H9 (cell line): ENCODE data around the gene PANK2. TPM values are rescaled to one million over a fixed set of nuclear protein-coding genes. Genes with fewer than 3 reads are reported as not detected.
A peak's percentile ranks its signal among the peaks of the same experiment; 100 is the strongest.

ENCODE experiments used
- DNase-seq: peaks from one replicate; pipeline ENCODE4 v3.0.0-alpha.2; 2017
- H2AFZ ChIP-seq: one replicate; pipeline ENCODE4 v1.6.1; 2013; ENCODE audit warnings: mild to moderate bottlenecking, low read length, control low read depth, moderate library complexity
- H2AK5ac ChIP-seq: 2 replicates; pipeline ENCODE4 v1.6.1; 2013; ENCODE audit warnings: low read length, control low read depth, mixed read lengths; ENCODE audit not compliant: insufficient read length
- H2BK120ac ChIP-seq: one replicate; pipeline ENCODE4 v1.6.1; 2013; ENCODE audit warnings: low read depth, mild to moderate bottlenecking, low read length, control low read depth, inconsistent platforms; ENCODE audit not compliant: poor library complexity, severe bottlenecking
- H2BK12ac ChIP-seq: 2 replicates; pipeline ENCODE4 v1.6.1; 2013; ENCODE audit warnings: low read length, control low read depth, mixed read lengths, low read depth; ENCODE audit not compliant: insufficient read length
- H2BK15ac ChIP-seq: 2 replicates; pipeline ENCODE4 v1.6.1; 2013; ENCODE audit warnings: low read depth, low read length, control low read depth
- H2BK20ac ChIP-seq: one replicate; pipeline ENCODE4 v1.6.1; 2013; ENCODE audit warnings: low read depth, mild to moderate bottlenecking, low read length, control low read depth, inconsistent platforms; ENCODE audit not compliant: poor library complexity, severe bottlenecking
- H2BK5ac ChIP-seq: 2 replicates; pipeline ENCODE4 v1.6.1; 2013; ENCODE audit warnings: low read length, control low read depth, mixed read lengths; ENCODE audit not compliant: insufficient read length
- H3K14ac ChIP-seq: 2 replicates; pipeline ENCODE4 v1.6.1; 2013; ENCODE audit warnings: low read length, control low read depth; ENCODE audit not compliant: insufficient read depth
- H3K18ac ChIP-seq: 2 replicates; pipeline ENCODE4 v1.6.1; 2013; ENCODE audit warnings: low read depth, mild to moderate bottlenecking, mixed read lengths, low read length, control low read depth; ENCODE audit not compliant: insufficient read length
- H3K23ac ChIP-seq: 2 replicates; pipeline ENCODE4 v1.6.1; 2013; ENCODE audit warnings: low read length, control low read depth, mixed read lengths, low read depth; ENCODE audit not compliant: insufficient read length
- H3K23me2 ChIP-seq: 2 replicates; pipeline ENCODE4 v1.6.1; 2013; ENCODE audit warnings: low read depth, mild to moderate bottlenecking, mixed read lengths, low read length, control low read depth; ENCODE audit not compliant: insufficient read length, poor library complexity, severe bottlenecking
- H3K27ac ChIP-seq: 2 replicates; pipeline ENCODE4 v1.5.1; 2013; ENCODE audit warnings: low read length, control low read depth, mixed read lengths, low read depth; ENCODE audit not compliant: insufficient read length
- H3K27me3 ChIP-seq: 2 replicates; pipeline ENCODE4 v1.6.1; 2013; ENCODE audit warnings: low read length, control low read depth, inconsistent platforms; ENCODE audit not compliant: insufficient read depth
- H3K4ac ChIP-seq: 2 replicates; pipeline ENCODE4 v1.6.1; 2013; ENCODE audit warnings: low read depth, mild to moderate bottlenecking, control low read depth, inconsistent platforms, low read length, moderate library complexity
- H3K4me1 ChIP-seq: 2 replicates; pipeline ENCODE4 v1.6.1; 2013; ENCODE audit warnings: low read length, control low read depth, inconsistent platforms; ENCODE audit not compliant: insufficient read depth
- H3K4me2 ChIP-seq: 2 replicates; pipeline ENCODE4 v1.6.1; 2013; ENCODE audit warnings: low read length, control low read depth, mixed read lengths; ENCODE audit not compliant: insufficient read length, insufficient read depth
- H3K56ac ChIP-seq: 2 replicates; pipeline ENCODE4 v1.6.1; 2013; ENCODE audit warnings: low read depth, mild to moderate bottlenecking, mixed read lengths, low read length, control low read depth; ENCODE audit not compliant: insufficient read length
- H3K79me1 ChIP-seq: 2 replicates; pipeline ENCODE4 v1.6.1; 2013; ENCODE audit warnings: low read depth, mild to moderate bottlenecking, moderate library complexity, low read length, control low read depth, inconsistent platforms; ENCODE audit not compliant: insufficient read depth, poor library complexity, severe bottlenecking
- H3K79me2 ChIP-seq: 2 replicates; pipeline ENCODE4 v1.6.1; 2013; ENCODE audit warnings: low read length, control low read depth, inconsistent platforms; ENCODE audit not compliant: insufficient read depth
- H3K9ac ChIP-seq: 2 replicates; pipeline ENCODE4 v1.6.1; 2013; ENCODE audit warnings: low read length, control low read depth, mixed read lengths; ENCODE audit not compliant: insufficient read length; ENCODE audit errors: extremely low read depth
- H3K9me3 ChIP-seq: one replicate; pipeline ENCODE4 v1.6.1; 2013; ENCODE audit warnings: low read depth, low read length, inconsistent platforms; ENCODE audit not compliant: control insufficient read depth
- H3T11ph ChIP-seq: one replicate; pipeline ENCODE4 v1.6.1; 2013; ENCODE audit warnings: mild to moderate bottlenecking, low read length, control low read depth, inconsistent platforms
- H4K20me1 ChIP-seq: one replicate; pipeline ENCODE4 v1.6.1; 2013; ENCODE audit not compliant: control insufficient read depth, insufficient read length, insufficient read depth
- H4K5ac ChIP-seq: 2 replicates; pipeline ENCODE4 v1.6.1; 2013; ENCODE audit warnings: low read depth, mild to moderate bottlenecking, mixed read lengths, low read length, control low read depth; ENCODE audit not compliant: insufficient read length
- H4K8ac ChIP-seq: replicated peaks from 2 replicates; pipeline ENCODE4 v1.6.1; 2013; ENCODE audit warnings: low read length, control low read depth, mixed read lengths, low read depth; ENCODE audit not compliant: insufficient read length
- H4K91ac ChIP-seq: 2 replicates; pipeline ENCODE4 v1.6.1; 2013; ENCODE audit warnings: low read depth, mild to moderate bottlenecking, moderate library complexity, mixed read lengths, low read length, control low read depth; ENCODE audit not compliant: insufficient read length
- H3K27ac Mint-ChIP-seq, 3 experiments: 2 replicates in 2 of 3; 3 replicates in 1 of 3; pipeline ENCODE4 v1.8.0; 2020 to 2021; ENCODE audit warnings: mixed read lengths in 3 of 3, mild to moderate bottlenecking in 1 of 3, moderate library complexity in 1 of 3
- H3K27me3 Mint-ChIP-seq: 2 replicates; pipeline ENCODE4 v1.8.0; 2021; ENCODE audit warnings: low read depth, mild to moderate bottlenecking, moderate library complexity, mixed read lengths
- H3K36me3 Mint-ChIP-seq, 3 experiments: 2 replicates in 2 of 3; 3 replicates in 1 of 3; pipeline ENCODE4 v1.8.0; 2020 to 2021; ENCODE audit warnings: low read depth in 3 of 3, mixed read lengths in 3 of 3; ENCODE audit not compliant: insufficient read depth in 1 of 3
- H3K4me1 Mint-ChIP-seq, 2 experiments: 2 replicates each; pipeline ENCODE4 v1.8.0; 2020; ENCODE audit warnings: mixed read lengths in 2 of 2
- H3K4me3 Mint-ChIP-seq, 2 experiments: 2 replicates in 1 of 2; 3 replicates in 1 of 2; pipeline ENCODE4 v1.8.0; 2020 to 2021; ENCODE audit warnings: mild to moderate bottlenecking in 2 of 2, mixed read lengths in 2 of 2, moderate library complexity in 1 of 2
- H3K9me3 Mint-ChIP-seq, 2 experiments: 2 replicates in 1 of 2; 3 replicates in 1 of 2; pipeline ENCODE4 v1.8.0; 2020; ENCODE audit warnings: mild to moderate bottlenecking in 2 of 2, mixed read lengths in 2 of 2, moderate library complexity in 1 of 2
- CTCF ChIP-seq: fragments of 200-600 bp; sonication (generic); conservative IDR thresholded peaks from 3 replicates; pipeline ENCODE4 v1.8.0; 2021; ENCODE audit warnings: antibody characterized with exemption, mild to moderate bottlenecking
- WGBS: extraction: QIAGEN DNeasy Blood & Tissue Kit; methylation state at CpG from one replicate; pipeline ENCODE4 v1.1.7; 2013; ENCODE audit warnings: missing lambda C conversion rate, low lambda C conversion rate, mixed read lengths; ENCODE audit not compliant: insufficient read length; ENCODE audit errors: extremely low coverage; 5-methylcytosine and 5-hydroxymethylcytosine counted together
- total RNA-seq: library from RNA; stranded (reverse); gene quantifications from 2 replicates; pipeline ENCODE4 v1.2.1, GENCODE V29; 2021

Gene PANK2
- total RNA-seq, 1 experiment from 2014 or later = 65.4 TPM

GRCh38 chr20:3898639-3899038 is 9.5 kb downstream of the PANK2 start:
- H2BK12ac ChIP-seq = no peak overlapping the region
- no peak overlapping the region for H2BK120ac ChIP-seq
- H2AFZ ChIP-seq = no peak overlapping the region
- Mint-ChIP-seq H3K36me3 (peaks cover 4 to 27% (median 19%) of the 10 kb centered on the region in 3 experiments; a peak in 6 of 7 replicates), H3K27ac (peak overlapping the region in 2 of 3 experiments; percentile 63 to 79; a peak in 2 of 7 replicates), H3K4me1 (peaks cover 33 to 37% of the 10 kb centered on the region in 2 experiments), H3K27me3 (no peaks in the 10 kb centered on the region), H3K4me3 (no peak overlapping the region), H3K9me3 (no peaks in the 10 kb centered on the region)
- no peak overlapping the region for H2BK5ac ChIP-seq
- no peaks in the 10 kb centered on the region for H4K20me1 ChIP-seq
- no peak overlapping the region for H3K4me2 ChIP-seq
- H3K4me1 ChIP-seq = no peaks in the 10 kb centered on the region
- H3K23ac ChIP-seq = no peak overlapping the region
- DNase-seq = no peak
- H4K5ac ChIP-seq = no peak overlapping the region
- no peak overlapping the region for H3K9ac ChIP-seq
- H2BK20ac ChIP-seq = no peak overlapping the region
- no peak overlapping the region for H4K91ac ChIP-seq
- H3K56ac ChIP-seq = no peak overlapping the region
- H3K79me1 ChIP-seq = no peaks in the 10 kb centered on the region
- no peaks in the 10 kb centered on the region for H3K9me3 ChIP-seq
- no peak for TF ChIP-seq CTCF
- H2BK15ac ChIP-seq = no peak overlapping the region
- no peak overlapping the region for H3K18ac ChIP-seq
- no peak overlapping the region for H4K8ac ChIP-seq
- peaks cover 88% of the 10 kb centered on the region for H3K79me2 ChIP-seq
- no peak overlapping the region for H2AK5ac ChIP-seq
- WGBS = no CpG with 5 or more reads among the region's 4 CpGs
- no peaks in the 10 kb centered on the region for H3K27me3 ChIP-seq
- H3T11ph ChIP-seq = no peak overlapping the region
- H3K14ac ChIP-seq = no peak overlapping the region
- H3K4ac ChIP-seq = no peak overlapping the region
- H3K23me2 ChIP-seq = no peaks in the 10 kb centered on the region
- no peak overlapping the region for H3K27ac ChIP-seq
